ENCODE data around the gene OR8U1. TPM values are rescaled to one million over a fixed set of nuclear protein-coding genes. Genes with fewer than 3 reads are reported as not detected.

Gene OR8U1
- polyA plus RNA-seq (not detected in 2 replicates), polyA minus RNA-seq (not detected in 2 replicates)

- Histone ChIP-seq H3K9me3 (ENCODE audit: low read length) (no peaks in the 10 kb centered on the region), H3K36me3 (ENCODE audit: insufficient read depth, low read length) (no peaks in the 10 kb centered on the region), H2AFZ (ENCODE audit: low read depth, low read length) (no peak within 1 kb of the TSS)
Observed at GRCh38 chr11:56375324-56375723, at the start of gene OR8U1. Gene OR8U1, plus strand, starts transcription at chr11:56375624. Its CDS starts 0 bp downstream, at chr11:56375624.

GRCh38 chr11:56331861-56332491 lies 43.4 kb upstream of the OR8U1 start:
- Histone ChIP-seq H2AFZ (ENCODE audit: low read depth, low read length) (no peak overlapping the region), H3K9me2 (ENCODE audit: insufficient read depth, low read length) (no peaks in the 10 kb centered on the region), H3K27me3 (ENCODE audit: insufficient read depth, low read depth, low read length) (no peaks in the 10 kb centered on the region), H3K4me2 (ENCODE audit: low read length) (no peak overlapping the region), H3K36me3 (ENCODE audit: insufficient read depth, low read length) (no peaks in the 10 kb centered on the region), H3K9ac (ENCODE audit: low read length) (no peak overlapping the region), H3K9me3 (ENCODE audit: low read length) (no peaks in the 10 kb centered on the region), H3K79me2 (replicated peaks; ENCODE audit: insufficient read depth, low read length) (no peaks in the 10 kb centered on the region), H3K27ac (ENCODE audit: low read length) (no peak overlapping the region), H3K4me3 (ENCODE audit: low read length) (no peak overlapping the region), H4K20me1 (ENCODE audit: insufficient read depth) (no peaks in the 10 kb centered on the region), H3F3A (ENCODE audit: insufficient read depth, low read length, poor library complexity, severe bottlenecking) (no peaks in the 10 kb centered on the region)
- no peak for TF ChIP-seq EP300 (conservative IDR thresholded peaks at IDR 0.05; ENCODE audit: poor library complexity, severe bottlenecking)
- TF ChIP-seq REST (IDR thresholded peaks at IDR 0.05; ENCODE audit: borderline replicate concordance): no peak
- no peak for TF ChIP-seq RAD21 (conservative IDR thresholded peaks at IDR 0.05)
- no peak for TF ChIP-seq CTCF (IDR thresholded peaks at IDR 0.05; ENCODE audit: poor library complexity, severe bottlenecking)
- TF ChIP-seq MXI1 (conservative IDR thresholded peaks at IDR 0.05; ENCODE audit: poor library complexity, severe bottlenecking): no peak

More at GRCh38 chr11:56375324-56375723, at the start of gene OR8U1:
- no peaks in the 10 kb centered on the region for H4K20me1 ChIP-seq (ENCODE audit: insufficient read depth)
- H3K79me2 ChIP-seq (replicated peaks; ENCODE audit: insufficient read depth, low read length): no peaks in the 10 kb centered on the region
- no peak within 1 kb of the TSS for H3K4me3 ChIP-seq (ENCODE audit: low read length)
- no peak for TF ChIP-seq SMC3 (conservative IDR thresholded peaks at IDR 0.05; ENCODE audit: poor library complexity)
- TF ChIP-seq EZH2 (IDR thresholded peaks at IDR 0.05; ENCODE audit: borderline replicate concordance, insufficient read depth, low read length, poor library complexity, severe bottlenecking): no peak
- TF ChIP-seq TAF1 (IDR thresholded peaks at IDR 0.05; ENCODE audit: low read depth): no peak
- no peak for TF ChIP-seq CTCF (IDR thresholded peaks at IDR 0.05; ENCODE audit: poor library complexity, severe bottlenecking)
- TF ChIP-seq MXI1 (conservative IDR thresholded peaks at IDR 0.05; ENCODE audit: poor library complexity, severe bottlenecking): no peak
- no peak for TF ChIP-seq REST (IDR thresholded peaks at IDR 0.05; ENCODE audit: borderline replicate concordance)
- TF ChIP-seq POLR2AphosphoS5 (IDR thresholded peaks at IDR 0.05): no peak
- no peak for TF ChIP-seq RAD21 (conservative IDR thresholded peaks at IDR 0.05)
- no peak for TF ChIP-seq EP300 (conservative IDR thresholded peaks at IDR 0.05; ENCODE audit: poor library complexity, severe bottlenecking)
- no peaks in the 10 kb centered on the region for H3K27me3 ChIP-seq (ENCODE audit: insufficient read depth, low read depth, low read length)
- H3K4me2 ChIP-seq (ENCODE audit: low read length): no peak within 1 kb of the TSS
- no peaks in the 10 kb centered on the region for H3F3A ChIP-seq (ENCODE audit: insufficient read depth, low read length, poor library complexity, severe bottlenecking)
- no peaks in the 10 kb centered on the region for H3K9me2 ChIP-seq (ENCODE audit: insufficient read depth, low read length)
- H3K9ac ChIP-seq (ENCODE audit: low read length): no peak within 1 kb of the TSS
- no peak within 1 kb of the TSS for H3K27ac ChIP-seq (ENCODE audit: low read length)

Measured in neural cell (in vitro differentiated cells).